SK-N-DZ (cell line): ENCODE measurements around the gene WWOX.

Source experiments
- DNase-seq: peaks from one replicate; pipeline ENCODE4 v3.0.0-alpha.2; 2015; ENCODE audit warnings: low spot score

Gene WWOX

GRCh38 chr16:78894886-78895285, 795.4 kb downstream of the WWOX start:
- DNase-seq = no peak

GRCh38 chr16:78895681-78896080, 796.2 kb downstream of the WWOX start:
- no peak for DNase-seq

GRCh38 chr16:78896280-78896679, 796.8 kb downstream of the WWOX start:
- DNase-seq = no peak

- no peak for DNase-seq
These were observed 797.8 kb downstream of the WWOX start for GRCh38 chr16:78897299-78897698.

- no peak for DNase-seq
These were observed 800.8 kb downstream of the WWOX start for GRCh38 chr16:78900044-78900811.

GRCh38 chr16:78900966-78901365, 801.5 kb downstream of the WWOX start:
- DNase-seq = no peak

- DNase-seq = no peak
These were observed 802.9 kb downstream of the WWOX start for GRCh38 chr16:78902321-78902720.

- DNase-seq = no peak
These were observed 803.8 kb downstream of the WWOX start for GRCh38 chr16:78903237-78903636.

GRCh38 chr16:78903843-78904242, 804.4 kb downstream of the WWOX start:
- no peak for DNase-seq

- DNase-seq = no peak
These were observed 806.7 kb downstream of the WWOX start for GRCh38 chr16:78906135-78906534.

GRCh38 chr16:78909226-78909625, 809.8 kb downstream of the WWOX start:
- no peak for DNase-seq

GRCh38 chr16:78915811-78916345, 816.4 kb downstream of the WWOX start:
- no peak for DNase-seq

- DNase-seq = no peak
These were observed 817.6 kb downstream of the WWOX start for GRCh38 chr16:78916928-78917545.

- DNase-seq = no peak
These were observed 819.4 kb downstream of the WWOX start for GRCh38 chr16:78918805-78919305.

- DNase-seq = no peak
These were observed 820.4 kb downstream of the WWOX start for GRCh38 chr16:78919852-78920251.

GRCh38 chr16:78920621-78921020, 821.2 kb downstream of the WWOX start:
- no peak for DNase-seq

- DNase-seq = peak; percentile 57
These were observed 825.8 kb downstream of the WWOX start for GRCh38 chr16:78925083-78925767.

GRCh38 chr16:78926723-78927210, 827.3 kb downstream of the WWOX start:
- DNase-seq = no peak

GRCh38 chr16:78927766-78928165, 828.3 kb downstream of the WWOX start:
- DNase-seq = no peak

GRCh38 chr16:78929841-78930240, 830.4 kb downstream of the WWOX start:
- no peak for DNase-seq

GRCh38 chr16:78930561-78930960, 831.1 kb downstream of the WWOX start:
- no peak for DNase-seq

GRCh38 chr16:78931267-78931666, 831.8 kb downstream of the WWOX start:
- no peak for DNase-seq
